H9 (cell line): ENCODE measurements around the gene SYT17. TPM values are rescaled to one million over a fixed set of nuclear protein-coding genes. Genes with fewer than 3 reads are reported as not detected.

Source experiments
- DNase-seq: peaks from one replicate; pipeline ENCODE4 v3.0.0-alpha.2; 2017
- H2AFZ ChIP-seq: one replicate; pipeline ENCODE4 v1.6.1; 2013; ENCODE audit warnings: mild to moderate bottlenecking, low read length, control low read depth, moderate library complexity
- H2AK5ac ChIP-seq: 2 replicates; pipeline ENCODE4 v1.6.1; 2013; ENCODE audit warnings: low read length, control low read depth, mixed read lengths; ENCODE audit not compliant: insufficient read length
- H2BK120ac ChIP-seq: one replicate; pipeline ENCODE4 v1.6.1; 2013; ENCODE audit warnings: low read depth, mild to moderate bottlenecking, low read length, control low read depth, inconsistent platforms; ENCODE audit not compliant: poor library complexity, severe bottlenecking
- H2BK12ac ChIP-seq: 2 replicates; pipeline ENCODE4 v1.6.1; 2013; ENCODE audit warnings: low read length, control low read depth, mixed read lengths, low read depth; ENCODE audit not compliant: insufficient read length
- H2BK15ac ChIP-seq: 2 replicates; pipeline ENCODE4 v1.6.1; 2013; ENCODE audit warnings: low read depth, low read length, control low read depth
- H2BK20ac ChIP-seq: one replicate; pipeline ENCODE4 v1.6.1; 2013; ENCODE audit warnings: low read depth, mild to moderate bottlenecking, low read length, control low read depth, inconsistent platforms; ENCODE audit not compliant: poor library complexity, severe bottlenecking
- H2BK5ac ChIP-seq: 2 replicates; pipeline ENCODE4 v1.6.1; 2013; ENCODE audit warnings: low read length, control low read depth, mixed read lengths; ENCODE audit not compliant: insufficient read length
- H3K14ac ChIP-seq: 2 replicates; pipeline ENCODE4 v1.6.1; 2013; ENCODE audit warnings: low read length, control low read depth; ENCODE audit not compliant: insufficient read depth
- H3K18ac ChIP-seq: 2 replicates; pipeline ENCODE4 v1.6.1; 2013; ENCODE audit warnings: low read depth, mild to moderate bottlenecking, mixed read lengths, low read length, control low read depth; ENCODE audit not compliant: insufficient read length
- H3K23ac ChIP-seq: 2 replicates; pipeline ENCODE4 v1.6.1; 2013; ENCODE audit warnings: low read length, control low read depth, mixed read lengths, low read depth; ENCODE audit not compliant: insufficient read length
- H3K23me2 ChIP-seq: 2 replicates; pipeline ENCODE4 v1.6.1; 2013; ENCODE audit warnings: low read depth, mild to moderate bottlenecking, mixed read lengths, low read length, control low read depth; ENCODE audit not compliant: insufficient read length, poor library complexity, severe bottlenecking
- H3K27ac ChIP-seq: 2 replicates; pipeline ENCODE4 v1.5.1; 2013; ENCODE audit warnings: low read length, control low read depth, mixed read lengths, low read depth; ENCODE audit not compliant: insufficient read length
- H3K27me3 ChIP-seq: 2 replicates; pipeline ENCODE4 v1.6.1; 2013; ENCODE audit warnings: low read length, control low read depth, inconsistent platforms; ENCODE audit not compliant: insufficient read depth
- H3K4ac ChIP-seq: 2 replicates; pipeline ENCODE4 v1.6.1; 2013; ENCODE audit warnings: low read depth, mild to moderate bottlenecking, control low read depth, inconsistent platforms, low read length, moderate library complexity
- H3K4me1 ChIP-seq: 2 replicates; pipeline ENCODE4 v1.6.1; 2013; ENCODE audit warnings: low read length, control low read depth, inconsistent platforms; ENCODE audit not compliant: insufficient read depth
- H3K4me2 ChIP-seq: 2 replicates; pipeline ENCODE4 v1.6.1; 2013; ENCODE audit warnings: low read length, control low read depth, mixed read lengths; ENCODE audit not compliant: insufficient read length, insufficient read depth
- H3K56ac ChIP-seq: 2 replicates; pipeline ENCODE4 v1.6.1; 2013; ENCODE audit warnings: low read depth, mild to moderate bottlenecking, mixed read lengths, low read length, control low read depth; ENCODE audit not compliant: insufficient read length
- H3K79me1 ChIP-seq: 2 replicates; pipeline ENCODE4 v1.6.1; 2013; ENCODE audit warnings: low read depth, mild to moderate bottlenecking, moderate library complexity, low read length, control low read depth, inconsistent platforms; ENCODE audit not compliant: insufficient read depth, poor library complexity, severe bottlenecking
- H3K79me2 ChIP-seq: 2 replicates; pipeline ENCODE4 v1.6.1; 2013; ENCODE audit warnings: low read length, control low read depth, inconsistent platforms; ENCODE audit not compliant: insufficient read depth
- H3K9ac ChIP-seq: 2 replicates; pipeline ENCODE4 v1.6.1; 2013; ENCODE audit warnings: low read length, control low read depth, mixed read lengths; ENCODE audit not compliant: insufficient read length; ENCODE audit errors: extremely low read depth
- H3K9me3 ChIP-seq: one replicate; pipeline ENCODE4 v1.6.1; 2013; ENCODE audit warnings: low read depth, low read length, inconsistent platforms; ENCODE audit not compliant: control insufficient read depth
- H3T11ph ChIP-seq: one replicate; pipeline ENCODE4 v1.6.1; 2013; ENCODE audit warnings: mild to moderate bottlenecking, low read length, control low read depth, inconsistent platforms
- H4K20me1 ChIP-seq: one replicate; pipeline ENCODE4 v1.6.1; 2013; ENCODE audit not compliant: control insufficient read depth, insufficient read length, insufficient read depth
- H4K5ac ChIP-seq: 2 replicates; pipeline ENCODE4 v1.6.1; 2013; ENCODE audit warnings: low read depth, mild to moderate bottlenecking, mixed read lengths, low read length, control low read depth; ENCODE audit not compliant: insufficient read length
- H4K8ac ChIP-seq: replicated peaks from 2 replicates; pipeline ENCODE4 v1.6.1; 2013; ENCODE audit warnings: low read length, control low read depth, mixed read lengths, low read depth; ENCODE audit not compliant: insufficient read length
- H4K91ac ChIP-seq: 2 replicates; pipeline ENCODE4 v1.6.1; 2013; ENCODE audit warnings: low read depth, mild to moderate bottlenecking, moderate library complexity, mixed read lengths, low read length, control low read depth; ENCODE audit not compliant: insufficient read length
- H3K27ac Mint-ChIP-seq, 3 experiments: 2 replicates in 2 of 3; 3 replicates in 1 of 3; pipeline ENCODE4 v1.8.0; 2020 to 2021; ENCODE audit warnings: mixed read lengths in 3 of 3, mild to moderate bottlenecking in 1 of 3, moderate library complexity in 1 of 3
- H3K27me3 Mint-ChIP-seq: 2 replicates; pipeline ENCODE4 v1.8.0; 2021; ENCODE audit warnings: low read depth, mild to moderate bottlenecking, moderate library complexity, mixed read lengths
- H3K36me3 Mint-ChIP-seq, 3 experiments: 2 replicates in 2 of 3; 3 replicates in 1 of 3; pipeline ENCODE4 v1.8.0; 2020 to 2021; ENCODE audit warnings: low read depth in 3 of 3, mixed read lengths in 3 of 3; ENCODE audit not compliant: insufficient read depth in 1 of 3
- H3K4me1 Mint-ChIP-seq, 2 experiments: 2 replicates each; pipeline ENCODE4 v1.8.0; 2020; ENCODE audit warnings: mixed read lengths in 2 of 2
- H3K4me3 Mint-ChIP-seq, 2 experiments: 2 replicates in 1 of 2; 3 replicates in 1 of 2; pipeline ENCODE4 v1.8.0; 2020 to 2021; ENCODE audit warnings: mild to moderate bottlenecking in 2 of 2, mixed read lengths in 2 of 2, moderate library complexity in 1 of 2
- H3K9me3 Mint-ChIP-seq, 2 experiments: 2 replicates in 1 of 2; 3 replicates in 1 of 2; pipeline ENCODE4 v1.8.0; 2020; ENCODE audit warnings: mild to moderate bottlenecking in 2 of 2, mixed read lengths in 2 of 2, moderate library complexity in 1 of 2
- WGBS: extraction: QIAGEN DNeasy Blood & Tissue Kit; methylation state at CpG from one replicate; pipeline ENCODE4 v1.1.7; 2013; ENCODE audit warnings: missing lambda C conversion rate, low lambda C conversion rate, mixed read lengths; ENCODE audit not compliant: insufficient read length; ENCODE audit errors: extremely low coverage; 5-methylcytosine and 5-hydroxymethylcytosine counted together
- total RNA-seq: library from RNA; stranded (reverse); gene quantifications from 2 replicates; pipeline ENCODE4 v1.2.1, GENCODE V29; 2021
- TF ChIP-seq, protein P1 (sequence below): fragments of 200-600 bp; sonication (generic); conservative IDR thresholded peaks from 3 replicates; pipeline ENCODE4 v1.8.0; 2021; ENCODE audit warnings: antibody characterized with exemption, mild to moderate bottlenecking

Gene SYT17
- total RNA-seq, 1 experiment from 2014 or later, result 3.0 TPM

DNA sequence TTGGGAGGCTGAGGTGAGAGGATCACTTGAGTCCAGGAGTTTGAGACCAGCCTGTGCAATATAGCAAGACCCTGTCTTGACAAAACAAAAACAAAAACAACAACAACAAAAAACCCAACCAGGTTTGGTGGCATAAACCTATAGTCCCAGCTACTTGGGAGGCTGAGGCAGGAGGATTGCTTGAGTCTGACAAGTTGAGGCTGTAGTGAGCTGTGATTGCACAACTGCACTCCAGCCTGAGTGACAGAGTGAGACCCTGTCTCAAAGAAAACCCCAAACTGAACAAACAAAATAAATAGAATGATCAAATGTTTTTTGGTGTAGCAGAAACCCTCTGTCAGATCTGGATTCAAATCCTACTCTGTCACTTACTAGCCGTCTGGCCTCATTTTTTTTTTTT lies 16.0 kb upstream of the SYT17 start:
- H4K91ac ChIP-seq, result no peak overlapping the region
- no peak overlapping the region for H2BK5ac ChIP-seq
- H3K14ac ChIP-seq, result no peak overlapping the region
- peaks cover 0 to 2% (median 0%) of the 10 kb centered on the region in 3 experiments; a peak in 1 of 7 replicates for H3K36me3 Mint-ChIP-seq
- H2BK12ac ChIP-seq, result no peak overlapping the region
- H3K4me1 ChIP-seq, result no peaks in the 10 kb centered on the region; the same call in 1 of the 2 replicates
- H3K27ac Mint-ChIP-seq, result no peak overlapping the region
- H3K79me2 ChIP-seq, result no peaks in the 10 kb centered on the region
- no peak overlapping the region for H3K4me2 ChIP-seq
- peaks cover 8 to 11% of the 10 kb centered on the region in 2 experiments; a peak in 3 of 5 replicates for H3K9me3 Mint-ChIP-seq
- no peaks in the 10 kb centered on the region for H3K27me3 ChIP-seq
- no peaks in the 10 kb centered on the region for H3K4me1 Mint-ChIP-seq
- H3K18ac ChIP-seq, result no peak overlapping the region
- no peak overlapping the region for H3K23ac ChIP-seq
- H4K5ac ChIP-seq, result no peak overlapping the region
- TF ChIP-seq, protein P1, sequence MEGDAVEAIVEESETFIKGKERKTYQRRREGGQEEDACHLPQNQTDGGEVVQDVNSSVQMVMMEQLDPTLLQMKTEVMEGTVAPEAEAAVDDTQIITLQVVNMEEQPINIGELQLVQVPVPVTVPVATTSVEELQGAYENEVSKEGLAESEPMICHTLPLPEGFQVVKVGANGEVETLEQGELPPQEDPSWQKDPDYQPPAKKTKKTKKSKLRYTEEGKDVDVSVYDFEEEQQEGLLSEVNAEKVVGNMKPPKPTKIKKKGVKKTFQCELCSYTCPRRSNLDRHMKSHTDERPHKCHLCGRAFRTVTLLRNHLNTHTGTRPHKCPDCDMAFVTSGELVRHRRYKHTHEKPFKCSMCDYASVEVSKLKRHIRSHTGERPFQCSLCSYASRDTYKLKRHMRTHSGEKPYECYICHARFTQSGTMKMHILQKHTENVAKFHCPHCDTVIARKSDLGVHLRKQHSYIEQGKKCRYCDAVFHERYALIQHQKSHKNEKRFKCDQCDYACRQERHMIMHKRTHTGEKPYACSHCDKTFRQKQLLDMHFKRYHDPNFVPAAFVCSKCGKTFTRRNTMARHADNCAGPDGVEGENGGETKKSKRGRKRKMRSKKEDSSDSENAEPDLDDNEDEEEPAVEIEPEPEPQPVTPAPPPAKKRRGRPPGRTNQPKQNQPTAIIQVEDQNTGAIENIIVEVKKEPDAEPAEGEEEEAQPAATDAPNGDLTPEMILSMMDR, result no peak
- DNase-seq, result no peak
- WGBS, result no CpG with 5 or more reads among the region's 1 CpG
- peaks cover 38% of the 10 kb centered on the region for H3K27me3 Mint-ChIP-seq
- no peak overlapping the region for H2BK15ac ChIP-seq
- H3K9me3 ChIP-seq, result no peaks in the 10 kb centered on the region
- H3K56ac ChIP-seq, result no peak overlapping the region
- H3K4me3 Mint-ChIP-seq, result no peak overlapping the region
- no peaks in the 10 kb centered on the region for H3K23me2 ChIP-seq
- H3K27ac ChIP-seq, result no peak overlapping the region
- H3T11ph ChIP-seq, result no peak overlapping the region
- H2BK20ac ChIP-seq, result no peak overlapping the region
- no peak overlapping the region for H4K8ac ChIP-seq
- no peak overlapping the region for H2AK5ac ChIP-seq
- H4K20me1 ChIP-seq, result no peaks in the 10 kb centered on the region
- no peak overlapping the region for H2BK120ac ChIP-seq
- H3K79me1 ChIP-seq, result no peaks in the 10 kb centered on the region
- H3K9ac ChIP-seq, result no peak overlapping the region
- no peak overlapping the region for H3K4ac ChIP-seq
- no peak overlapping the region for H2AFZ ChIP-seq
